ENCODE measurements around the gene FGFBP3.

FGFBP3 gene

GRCh38 chr10:91931526-91932190 lies 22.4 kb upstream of the FGFBP3 start:
- Histone ChIP-seq H3K36me3 (ENCODE audit: insufficient read depth, low read length) (peaks cover 31% of the 10 kb centered on the region), H3K4me2 (ENCODE audit: low read length) (no peak overlapping the region), H3F3A (ENCODE audit: insufficient read depth, low read length) (no peaks in the 10 kb centered on the region), H3K9ac (ENCODE audit: low read length) (no peak overlapping the region), H4K20me1 (ENCODE audit: insufficient read depth, low read length) (no peaks in the 10 kb centered on the region), H2AFZ (ENCODE audit: low read length) (no peak overlapping the region), H3K4me3 (ENCODE audit: low read depth, low read length, poor library complexity, severe bottlenecking) (no peak overlapping the region), H3K4me1 (ENCODE audit: insufficient read depth, low read length, severe bottlenecking) (peaks cover 1% of the 10 kb centered on the region), H3K27me3 (ENCODE audit: insufficient read depth, low read length) (no peaks in the 10 kb centered on the region), H3K9me3 (ENCODE audit: low read length) (no peaks in the 10 kb centered on the region), H3K79me2 (ENCODE audit: insufficient read depth, low read length) (peaks cover 63% of the 10 kb centered on the region), H3K9me2 (ENCODE audit: low read depth, low read length) (no peaks in the 10 kb centered on the region), H3K27ac (ENCODE audit: low read depth, low read length, poor library complexity, severe bottlenecking) (no peak overlapping the region)
- TF ChIP-seq, protein P1, sequence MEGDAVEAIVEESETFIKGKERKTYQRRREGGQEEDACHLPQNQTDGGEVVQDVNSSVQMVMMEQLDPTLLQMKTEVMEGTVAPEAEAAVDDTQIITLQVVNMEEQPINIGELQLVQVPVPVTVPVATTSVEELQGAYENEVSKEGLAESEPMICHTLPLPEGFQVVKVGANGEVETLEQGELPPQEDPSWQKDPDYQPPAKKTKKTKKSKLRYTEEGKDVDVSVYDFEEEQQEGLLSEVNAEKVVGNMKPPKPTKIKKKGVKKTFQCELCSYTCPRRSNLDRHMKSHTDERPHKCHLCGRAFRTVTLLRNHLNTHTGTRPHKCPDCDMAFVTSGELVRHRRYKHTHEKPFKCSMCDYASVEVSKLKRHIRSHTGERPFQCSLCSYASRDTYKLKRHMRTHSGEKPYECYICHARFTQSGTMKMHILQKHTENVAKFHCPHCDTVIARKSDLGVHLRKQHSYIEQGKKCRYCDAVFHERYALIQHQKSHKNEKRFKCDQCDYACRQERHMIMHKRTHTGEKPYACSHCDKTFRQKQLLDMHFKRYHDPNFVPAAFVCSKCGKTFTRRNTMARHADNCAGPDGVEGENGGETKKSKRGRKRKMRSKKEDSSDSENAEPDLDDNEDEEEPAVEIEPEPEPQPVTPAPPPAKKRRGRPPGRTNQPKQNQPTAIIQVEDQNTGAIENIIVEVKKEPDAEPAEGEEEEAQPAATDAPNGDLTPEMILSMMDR (IDR thresholded peaks at IDR 0.05; ENCODE audit: low read length): no peak
- no peak for TF ChIP-seq EZH2 (IDR thresholded peaks at IDR 0.05; ENCODE audit: borderline replicate concordance, low read length)

DNA sequence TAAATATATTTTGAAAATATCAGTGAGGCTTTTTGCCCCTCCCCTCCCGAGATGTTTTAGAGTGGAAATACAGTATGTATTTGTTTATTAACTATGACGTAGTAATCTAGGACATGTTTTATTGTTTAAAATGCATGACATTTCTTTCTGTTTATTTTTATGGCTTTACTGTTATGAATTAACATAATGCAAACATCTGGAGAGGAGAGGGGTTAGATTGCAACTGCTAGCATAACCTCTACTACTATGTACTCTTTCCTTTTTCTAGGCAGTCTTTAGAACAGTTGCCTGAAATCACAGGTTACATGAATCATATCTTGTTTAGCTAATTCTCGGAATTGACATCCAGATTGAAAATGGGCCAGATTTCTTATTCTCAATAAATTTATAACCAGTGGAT lies 21.7 kb upstream of the FGFBP3 start:
- H3K4me1 ChIP-seq (ENCODE audit: insufficient read depth, low read length, severe bottlenecking): peaks cover 5% of the 10 kb centered on the region
- no peak overlapping the region for H3K4me2 ChIP-seq (ENCODE audit: low read length)
- peaks cover 70% of the 10 kb centered on the region for H3K79me2 ChIP-seq (ENCODE audit: insufficient read depth, low read length)

GRCh38 chr10:91925022-91925320 lies 15.7 kb upstream of the FGFBP3 start:
- H3K4me2 ChIP-seq (ENCODE audit: low read length): peak overlapping the region; percentile 80
- H3F3A ChIP-seq (ENCODE audit: insufficient read depth, low read length): no peaks in the 10 kb centered on the region
- no peaks in the 10 kb centered on the region for H3K27me3 ChIP-seq (ENCODE audit: insufficient read depth, low read length)
- H3K79me2 ChIP-seq (ENCODE audit: insufficient read depth, low read length): peaks cover 61% of the 10 kb centered on the region
- no peak overlapping the region for H2AFZ ChIP-seq (ENCODE audit: low read length)
- H3K36me3 ChIP-seq (ENCODE audit: insufficient read depth, low read length): 0 out of 2 replicates have a peak, but pooled peaks cover 9% of the 10 kb centered on the region
- H3K9ac ChIP-seq (ENCODE audit: low read length): peak overlapping the region; percentile 94
- no peaks in the 10 kb centered on the region for H3K9me3 ChIP-seq (ENCODE audit: low read length)
- H3K4me3 ChIP-seq (ENCODE audit: low read depth, low read length, poor library complexity, severe bottlenecking): peak overlapping the region; percentile 98
- H3K27ac ChIP-seq (ENCODE audit: low read depth, low read length, poor library complexity, severe bottlenecking): no peak overlapping the region
- H3K9me2 ChIP-seq (ENCODE audit: low read depth, low read length): no peaks in the 10 kb centered on the region
- no peak for TF ChIP-seq EZH2 (IDR thresholded peaks at IDR 0.05; ENCODE audit: borderline replicate concordance, low read length)
- H4K20me1 ChIP-seq (ENCODE audit: insufficient read depth, low read length): no peaks in the 10 kb centered on the region
- H3K4me1 ChIP-seq (ENCODE audit: insufficient read depth, low read length, severe bottlenecking): peaks cover 25% of the 10 kb centered on the region

More for the DNA sequence above, 21.7 kb upstream of the FGFBP3 start:
- H3F3A ChIP-seq (ENCODE audit: insufficient read depth, low read length): no peaks in the 10 kb centered on the region
- no peak overlapping the region for H3K4me3 ChIP-seq (ENCODE audit: low read depth, low read length, poor library complexity, severe bottlenecking)
- no peaks in the 10 kb centered on the region for H3K9me2 ChIP-seq (ENCODE audit: low read depth, low read length)
- TF ChIP-seq, protein P1 (IDR thresholded peaks at IDR 0.05; ENCODE audit: low read length): no peak
- no peak for TF ChIP-seq EZH2 (IDR thresholded peaks at IDR 0.05; ENCODE audit: borderline replicate concordance, low read length)
- no peak overlapping the region for H3K27ac ChIP-seq (ENCODE audit: low read depth, low read length, poor library complexity, severe bottlenecking)
- H3K27me3 ChIP-seq (ENCODE audit: insufficient read depth, low read length): no peaks in the 10 kb centered on the region
- H3K9me3 ChIP-seq (ENCODE audit: low read length): no peaks in the 10 kb centered on the region
- no peak overlapping the region for H2AFZ ChIP-seq (ENCODE audit: low read length)
- H3K36me3 ChIP-seq (ENCODE audit: insufficient read depth, low read length): peaks cover 28% of the 10 kb centered on the region
- H3K9ac ChIP-seq (ENCODE audit: low read length): no peak overlapping the region
- H4K20me1 ChIP-seq (ENCODE audit: insufficient read depth, low read length): no peaks in the 10 kb centered on the region

All from OCI-LY1 (cell line).